Ammon's horn (tissue), 1 donor: Measurements from ENCODE around the gene PCDHGB5.
A peak's percentile ranks its signal among the peaks of the same experiment; 100 is the strongest.
"Not testable (repeated sequence)": the region's sequence is repeated elsewhere in the genome, so short reads cannot be mapped to it uniquely, and the experiment has no call there.

Experiments
- DNase-seq: peaks from one replicate; pipeline ENCODE4 v3.0.0-alpha.2; 2016; ENCODE audit warnings: low spot score

The PCDHGB5 gene

GRCh38 chr5:141382469-141383294 is 15.1 kb upstream of the PCDHGB5 start, which contains the start of gene PCDHGA7:
Gene PCDHGA7, plus strand, starts transcription at chr5:141382742. Its CDS starts 158 bp downstream, at chr5:141382900.
- DNase-seq = no peak

GRCh38 chr5:141383345-141383744 is 14.4 kb upstream of the PCDHGB5 start:
- no peak for DNase-seq

- no peak for DNase-seq
These were observed 13.1 kb upstream of the PCDHGB5 start for GRCh38 chr5:141384471-141385267.

- not testable (repeated sequence) for DNase-seq
These were observed 10.0 kb upstream of the PCDHGB5 start, which contains the start of gene PCDHGB4 for GRCh38 chr5:141387557-141388311. Gene PCDHGB4, plus strand, starts transcription at chr5:141387698. Its CDS starts 187 bp downstream, at chr5:141387885.

GRCh38 chr5:141388661-141389060 is 9.1 kb upstream of the PCDHGB5 start:
- DNase-seq = no peak

GRCh38 chr5:141389153-141390042 is 8.3 kb upstream of the PCDHGB5 start:
- no peak for DNase-seq

GRCh38 chr5:141392429-141393198 is 5.1 kb upstream of the PCDHGB5 start, which contains the start of gene PCDHGA8:
Gene PCDHGA8, plus strand, starts transcription at chr5:141392633. Its CDS starts 181 bp downstream, at chr5:141392814.
- no peak for DNase-seq

GRCh38 chr5:141393267-141393666 is 4.5 kb upstream of the PCDHGB5 start:
- no peak for DNase-seq

- not testable (repeated sequence) for DNase-seq
These were observed 3.2 kb upstream of the PCDHGB5 start for GRCh38 chr5:141394401-141395187.

GRCh38 chr5:141398608-141399007 is 861 bp downstream of the PCDHGB5 start:
- no peak for DNase-seq

- DNase-seq = no peak
These were observed 2.0 kb downstream of the PCDHGB5 start for GRCh38 chr5:141399555-141400258.

- DNase-seq = peak; percentile 11
These were observed 5.0 kb downstream of the PCDHGB5 start, which contains the start of gene PCDHGA9 for GRCh38 chr5:141402553-141403243. Gene PCDHGA9, plus strand, starts transcription at chr5:141402778. Its CDS starts 175 bp downstream, at chr5:141402953.

GRCh38 chr5:141403387-141403786 is 5.6 kb downstream of the PCDHGB5 start:
- DNase-seq = no peak

GRCh38 chr5:141407790-141408505 is 10.2 kb downstream of the PCDHGB5 start, which contains the start of gene PCDHGB6:
Gene PCDHGB6, plus strand, starts transcription at chr5:141408021. Its CDS starts 182 bp downstream, at chr5:141408203.
- not testable (repeated sequence) for DNase-seq

- no peak for DNase-seq
These were observed 12.0 kb downstream of the PCDHGB5 start for GRCh38 chr5:141409598-141410306.

- no peak for DNase-seq
These were observed 13.8 kb downstream of the PCDHGB5 start for GRCh38 chr5:141411575-141411974.
